ENCODE results near the gene BRD1.

DNA sequence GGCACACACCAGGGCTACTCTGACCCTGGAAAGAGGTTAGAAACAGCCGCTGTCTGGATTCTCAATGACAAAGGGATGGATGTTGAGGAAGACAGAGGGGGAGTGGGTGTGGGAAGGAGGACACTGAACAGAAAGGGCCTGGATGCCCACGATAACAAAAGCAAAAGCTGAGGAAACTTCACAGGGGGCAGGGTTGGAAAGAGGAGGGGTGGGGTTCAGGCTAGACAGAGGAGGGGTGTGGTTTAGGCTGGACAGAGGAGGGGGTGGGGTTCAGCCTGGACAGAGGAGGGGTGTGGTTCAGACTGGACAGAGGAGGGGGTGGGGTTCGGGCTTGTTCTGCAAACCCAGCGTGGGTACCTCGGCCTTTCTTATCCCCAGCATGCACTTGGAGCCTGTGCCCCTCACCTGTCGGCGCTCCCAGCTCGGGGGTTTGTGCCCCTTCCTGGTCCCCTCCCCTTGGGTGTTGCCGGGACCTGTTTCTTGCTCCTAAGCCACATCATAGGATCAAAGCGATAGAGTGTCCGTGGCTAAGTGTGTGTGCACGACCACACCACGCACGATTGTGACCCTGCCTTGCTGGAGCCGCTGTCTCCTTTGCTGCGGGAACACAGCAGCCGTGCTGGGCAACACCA, 75.6 kb downstream of the BRD1 start:
- TF ChIP-seq CTCF (IDR thresholded peaks at IDR 0.05 in 4 of 5, conservative IDR thresholded peaks at IDR 0.05 in 1 of 5), result no peak
- TF ChIP-seq POLR2A (IDR thresholded peaks at IDR 0.05), result no peak

All from gastrocnemius medialis (tissue), 4 donors.